Umbilical cord (tissue), 2 donors: ENCODE measurements around the gene AKAP6. TPM values are rescaled to one million over a fixed set of nuclear protein-coding genes. Genes with fewer than 3 reads are reported as not detected.
"Not testable (repeated sequence)": the region's sequence is repeated elsewhere in the genome, so short reads cannot be mapped to it uniquely, and the experiment has no call there.

Experiments
- DNase-seq: peaks from one replicate; pipeline ENCODE4 v3.0.0-alpha.2; 2015; ENCODE audit warnings: low spot score
- total RNA-seq: library from RNA; depleted of rRNA; stranded (reverse); fragments of >200 nt; gene quantifications from one replicate; pipeline ENCODE4 v1.2.3, GENCODE V29; 2014; ENCODE audit warnings: low replicate concordance; ENCODE audit not compliant: insufficient read depth

The AKAP6 gene
- total RNA-seq, 1 donor from 2014 or later: 76.3 TPM

- no peak for DNase-seq
These were observed 425.1 kb downstream of the AKAP6 start for GRCh38 chr14:32754209-32754608.

- DNase-seq: no peak
These were observed 427.1 kb downstream of the AKAP6 start for GRCh38 chr14:32756173-32756572.

GRCh38 chr14:32756775-32757174 lies 427.7 kb downstream of the AKAP6 start:
- DNase-seq: no peak

GRCh38 chr14:32757568-32757967 lies 428.5 kb downstream of the AKAP6 start:
- DNase-seq: no peak

GRCh38 chr14:32761381-32761968 lies 432.4 kb downstream of the AKAP6 start:
- no peak for DNase-seq

GRCh38 chr14:32762886-32763285 lies 433.8 kb downstream of the AKAP6 start:
- peak; percentile 18 for DNase-seq

GRCh38 chr14:32763673-32764072 lies 434.6 kb downstream of the AKAP6 start:
- DNase-seq: no peak

- no peak for DNase-seq
These were observed 435.0 kb downstream of the AKAP6 start for GRCh38 chr14:32764131-32764530.

GRCh38 chr14:32770422-32770821 lies 441.3 kb downstream of the AKAP6 start:
- no peak for DNase-seq

- no peak for DNase-seq
These were observed 445.1 kb downstream of the AKAP6 start for GRCh38 chr14:32774214-32774613.

GRCh38 chr14:32779840-32780239 lies 450.7 kb downstream of the AKAP6 start:
- no peak for DNase-seq

GRCh38 chr14:32784405-32784804 lies 455.3 kb downstream of the AKAP6 start:
- no peak for DNase-seq

- DNase-seq: no peak
These were observed 456.5 kb downstream of the AKAP6 start for GRCh38 chr14:32785585-32785984.

- DNase-seq: no peak
These were observed 457.8 kb downstream of the AKAP6 start for GRCh38 chr14:32786886-32787285.

GRCh38 chr14:32793033-32793432 lies 463.9 kb downstream of the AKAP6 start:
- DNase-seq: not testable (repeated sequence)

- DNase-seq: no peak
These were observed 471.2 kb downstream of the AKAP6 start for GRCh38 chr14:32800320-32800719.

GRCh38 chr14:32802295-32802694 lies 473.2 kb downstream of the AKAP6 start:
- DNase-seq: no peak

- DNase-seq: no peak
These were observed 476.9 kb downstream of the AKAP6 start for GRCh38 chr14:32805979-32806378.

- no peak for DNase-seq
These were observed 479.5 kb downstream of the AKAP6 start for GRCh38 chr14:32808644-32809043.

GRCh38 chr14:32809255-32809654 lies 480.2 kb downstream of the AKAP6 start:
- DNase-seq: no peak

GRCh38 chr14:32813401-32813800 lies 484.3 kb downstream of the AKAP6 start:
- DNase-seq: no peak

GRCh38 chr14:32814721-32815120 lies 485.6 kb downstream of the AKAP6 start:
- DNase-seq: no peak

GRCh38 chr14:32816588-32816987 lies 487.5 kb downstream of the AKAP6 start:
- DNase-seq: no peak

GRCh38 chr14:32817780-32818179 lies 488.7 kb downstream of the AKAP6 start:
- DNase-seq: no peak
